Epithelial cell of esophagus (primary cell): ENCODE data around the gene SENP8.

Experiments used
- DNase-seq: peaks from one replicate; pipeline ENCODE4 v3.0.0; 2010; ENCODE audit warnings: low read depth
- H3K4me3 ChIP-seq: 2 replicates; pipeline ENCODE4 v1.5.1; 2011; ENCODE audit warnings: mild to moderate bottlenecking, low read length, control low read depth
- CTCF ChIP-seq: IDR thresholded peaks from 2 replicates; pipeline ENCODE4 v1.5.1; 2011; ENCODE audit warnings: low read depth, mild to moderate bottlenecking, low read length, control low read depth, inconsistent platforms; ENCODE audit not compliant: insufficient read depth; ENCODE audit errors: missing control alignments

SENP8 gene

GRCh38 chr15:72141171-72142084 is 23.2 kb downstream of the SENP8 start:
- TF ChIP-seq CTCF, result no peak
- no peak for DNase-seq

GRCh38 chr15:72146221-72146620 is 28.0 kb downstream of the SENP8 start:
- TF ChIP-seq CTCF, result no peak

More at GRCh38 chr15:72141171-72142084, 23.2 kb downstream of the SENP8 start:
- H3K4me3 ChIP-seq, result no peak overlapping the region

GRCh38 chr15:72146934-72147333 is 28.7 kb downstream of the SENP8 start:
- TF ChIP-seq CTCF, result no peak

More at GRCh38 chr15:72146221-72146620, 28.0 kb downstream of the SENP8 start:
- no peak overlapping the region for H3K4me3 ChIP-seq
- no peak for DNase-seq

GRCh38 chr15:72147418-72147817 is 29.2 kb downstream of the SENP8 start:
- DNase-seq, result no peak
- no peak for TF ChIP-seq CTCF
- no peak overlapping the region for H3K4me3 ChIP-seq

More at GRCh38 chr15:72146934-72147333, 28.7 kb downstream of the SENP8 start:
- DNase-seq, result no peak
- H3K4me3 ChIP-seq, result no peak overlapping the region

- no peak for TF ChIP-seq CTCF
- DNase-seq, result no peak
- H3K4me3 ChIP-seq, result no peak overlapping the region
Measured at GRCh38 chr15:72153269-72154000, 35.2 kb downstream of the SENP8 start.

GRCh38 chr15:72154316-72154715 is 36.1 kb downstream of the SENP8 start:
- no peak overlapping the region for H3K4me3 ChIP-seq
- DNase-seq, result no peak
- no peak for TF ChIP-seq CTCF
